HG03097 (cell line): ENCODE data around the gene AREG.

Experiments used
- ATAC-seq: cut with Tn5 transposase; IDR thresholded peaks from one replicate; pipeline ENCODE4 v1.9.1; 2021; ENCODE audit not compliant: unreplicated experiment, low FRiP score

Gene AREG

GRCh38 chr4:74431113-74431826, 13.7 kb upstream of the AREG start:
- ATAC-seq: peak; percentile 94

GRCh38 chr4:74433043-74433442, 11.9 kb upstream of the AREG start:
- ATAC-seq: no peak

- no peak for ATAC-seq
These were observed 11.3 kb upstream of the AREG start for GRCh38 chr4:74433541-74434172.

- ATAC-seq: no peak
These were observed 9.6 kb upstream of the AREG start for GRCh38 chr4:74435296-74435695.

- ATAC-seq: no peak
These were observed 7.1 kb upstream of the AREG start for GRCh38 chr4:74437866-74438265.

GRCh38 chr4:74438661-74439060, 6.3 kb upstream of the AREG start:
- no peak for ATAC-seq

- no peak for ATAC-seq
These were observed 5.0 kb upstream of the AREG start for GRCh38 chr4:74439952-74440351.

GRCh38 chr4:74440356-74440755, 4.6 kb upstream of the AREG start:
- ATAC-seq: no peak

- no peak for ATAC-seq
These were observed 3.2 kb upstream of the AREG start for GRCh38 chr4:74441744-74442143.

GRCh38 chr4:74446193-74446868, 1.4 kb downstream of the AREG start:
- no peak for ATAC-seq

GRCh38 chr4:74446896-74447295, 2.0 kb downstream of the AREG start:
- ATAC-seq: no peak

GRCh38 chr4:74447636-74448233, 2.8 kb downstream of the AREG start:
- ATAC-seq: no peak

- no peak for ATAC-seq
These were observed 4.8 kb downstream of the AREG start for GRCh38 chr4:74449571-74450297.

- ATAC-seq: no peak
These were observed 5.4 kb downstream of the AREG start for GRCh38 chr4:74450298-74450683.

- no peak for ATAC-seq
These were observed 6.3 kb downstream of the AREG start for GRCh38 chr4:74451214-74451661.

- ATAC-seq: no peak
These were observed 8.2 kb downstream of the AREG start for GRCh38 chr4:74453037-74453635.

- ATAC-seq: no peak
These were observed 9.2 kb downstream of the AREG start for GRCh38 chr4:74453829-74454742.

GRCh38 chr4:74455361-74456055, 10.6 kb downstream of the AREG start:
- no peak for ATAC-seq
